ENCODE data around the gene FOXO3. TPM values are rescaled to one million over a fixed set of nuclear protein-coding genes. Genes with fewer than 3 reads are reported as not detected.

FOXO3 gene
- total and polyA plus RNA-seq, 2 of the 13 experiments (the other 11 are each of a cell fraction or from before 2014, with no cell fraction given), result 16.0 to 22.5 TPM

DNA sequence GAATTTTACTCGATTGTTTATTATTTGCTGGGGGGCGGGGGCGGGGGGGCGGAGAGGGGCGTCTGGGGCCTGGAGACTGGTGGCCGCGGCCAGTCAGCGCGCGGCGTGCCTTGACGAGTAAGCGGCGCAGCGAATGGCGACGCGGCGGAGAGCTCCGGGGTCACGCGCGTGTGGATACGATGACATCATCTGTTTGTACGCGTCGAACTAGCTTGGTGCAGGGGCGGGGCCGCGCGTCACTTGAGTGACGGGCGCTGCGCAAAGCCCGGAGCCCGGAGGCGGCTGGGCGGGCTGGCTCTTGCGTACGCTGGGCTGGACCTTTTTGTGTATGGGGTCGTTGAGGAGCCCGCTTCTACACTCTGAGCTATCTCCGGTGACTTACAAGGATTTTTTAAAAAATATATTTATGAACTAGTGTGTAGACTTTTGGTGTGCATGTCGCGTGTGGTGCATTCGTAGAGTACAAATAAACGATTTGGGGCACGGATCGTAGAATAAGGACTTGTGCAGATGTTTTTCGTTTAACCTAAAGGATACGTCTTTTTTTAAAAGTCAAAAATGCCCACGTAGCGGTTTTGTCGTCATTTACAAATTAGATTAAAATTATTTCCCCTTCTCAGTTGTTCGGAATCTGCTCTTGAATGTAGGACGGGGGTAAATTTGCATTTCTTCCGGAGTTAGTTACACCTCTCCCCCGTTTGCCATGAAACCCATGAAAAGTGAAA lies 2.2 kb upstream of the FOXO3 start (continued):
- no peak for TF ChIP-seq SCMH1 (CRISPR knock-in tag; IDR thresholded peaks at IDR 0.05; ENCODE audit: borderline replicate concordance)
- TF ChIP-seq AGO2 (optimal IDR thresholded peaks at IDR 0.05; ENCODE audit: low read depth, low read length), result no peak
- peak; percentile 86 for TF ChIP-seq KAT7 (CRISPR knock-in tag; IDR thresholded peaks at IDR 0.05; ENCODE audit: borderline replicate concordance)
- TF ChIP-seq, protein P1, sequence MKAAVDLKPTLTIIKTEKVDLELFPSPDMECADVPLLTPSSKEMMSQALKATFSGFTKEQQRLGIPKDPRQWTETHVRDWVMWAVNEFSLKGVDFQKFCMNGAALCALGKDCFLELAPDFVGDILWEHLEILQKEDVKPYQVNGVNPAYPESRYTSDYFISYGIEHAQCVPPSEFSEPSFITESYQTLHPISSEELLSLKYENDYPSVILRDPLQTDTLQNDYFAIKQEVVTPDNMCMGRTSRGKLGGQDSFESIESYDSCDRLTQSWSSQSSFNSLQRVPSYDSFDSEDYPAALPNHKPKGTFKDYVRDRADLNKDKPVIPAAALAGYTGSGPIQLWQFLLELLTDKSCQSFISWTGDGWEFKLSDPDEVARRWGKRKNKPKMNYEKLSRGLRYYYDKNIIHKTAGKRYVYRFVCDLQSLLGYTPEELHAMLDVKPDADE (CRISPR knock-in tag; IDR thresholded peaks at IDR 0.05), result no peak
- peak; percentile 60; the same call in 1 of the 2 replicates for TF ChIP-seq ZNF264 (CRISPR knock-in tag; IDR thresholded peaks at IDR 0.05)
- TF ChIP-seq, protein P2, sequence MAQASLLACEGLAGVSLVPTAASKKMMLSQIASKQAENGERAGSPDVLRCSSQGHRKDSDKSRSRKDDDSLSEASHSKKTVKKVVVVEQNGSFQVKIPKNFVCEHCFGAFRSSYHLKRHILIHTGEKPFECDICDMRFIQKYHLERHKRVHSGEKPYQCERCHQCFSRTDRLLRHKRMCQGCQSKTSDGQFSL (CRISPR knock-in tag; IDR thresholded peaks at IDR 0.05), result no peak
- TF ChIP-seq, protein P3, sequence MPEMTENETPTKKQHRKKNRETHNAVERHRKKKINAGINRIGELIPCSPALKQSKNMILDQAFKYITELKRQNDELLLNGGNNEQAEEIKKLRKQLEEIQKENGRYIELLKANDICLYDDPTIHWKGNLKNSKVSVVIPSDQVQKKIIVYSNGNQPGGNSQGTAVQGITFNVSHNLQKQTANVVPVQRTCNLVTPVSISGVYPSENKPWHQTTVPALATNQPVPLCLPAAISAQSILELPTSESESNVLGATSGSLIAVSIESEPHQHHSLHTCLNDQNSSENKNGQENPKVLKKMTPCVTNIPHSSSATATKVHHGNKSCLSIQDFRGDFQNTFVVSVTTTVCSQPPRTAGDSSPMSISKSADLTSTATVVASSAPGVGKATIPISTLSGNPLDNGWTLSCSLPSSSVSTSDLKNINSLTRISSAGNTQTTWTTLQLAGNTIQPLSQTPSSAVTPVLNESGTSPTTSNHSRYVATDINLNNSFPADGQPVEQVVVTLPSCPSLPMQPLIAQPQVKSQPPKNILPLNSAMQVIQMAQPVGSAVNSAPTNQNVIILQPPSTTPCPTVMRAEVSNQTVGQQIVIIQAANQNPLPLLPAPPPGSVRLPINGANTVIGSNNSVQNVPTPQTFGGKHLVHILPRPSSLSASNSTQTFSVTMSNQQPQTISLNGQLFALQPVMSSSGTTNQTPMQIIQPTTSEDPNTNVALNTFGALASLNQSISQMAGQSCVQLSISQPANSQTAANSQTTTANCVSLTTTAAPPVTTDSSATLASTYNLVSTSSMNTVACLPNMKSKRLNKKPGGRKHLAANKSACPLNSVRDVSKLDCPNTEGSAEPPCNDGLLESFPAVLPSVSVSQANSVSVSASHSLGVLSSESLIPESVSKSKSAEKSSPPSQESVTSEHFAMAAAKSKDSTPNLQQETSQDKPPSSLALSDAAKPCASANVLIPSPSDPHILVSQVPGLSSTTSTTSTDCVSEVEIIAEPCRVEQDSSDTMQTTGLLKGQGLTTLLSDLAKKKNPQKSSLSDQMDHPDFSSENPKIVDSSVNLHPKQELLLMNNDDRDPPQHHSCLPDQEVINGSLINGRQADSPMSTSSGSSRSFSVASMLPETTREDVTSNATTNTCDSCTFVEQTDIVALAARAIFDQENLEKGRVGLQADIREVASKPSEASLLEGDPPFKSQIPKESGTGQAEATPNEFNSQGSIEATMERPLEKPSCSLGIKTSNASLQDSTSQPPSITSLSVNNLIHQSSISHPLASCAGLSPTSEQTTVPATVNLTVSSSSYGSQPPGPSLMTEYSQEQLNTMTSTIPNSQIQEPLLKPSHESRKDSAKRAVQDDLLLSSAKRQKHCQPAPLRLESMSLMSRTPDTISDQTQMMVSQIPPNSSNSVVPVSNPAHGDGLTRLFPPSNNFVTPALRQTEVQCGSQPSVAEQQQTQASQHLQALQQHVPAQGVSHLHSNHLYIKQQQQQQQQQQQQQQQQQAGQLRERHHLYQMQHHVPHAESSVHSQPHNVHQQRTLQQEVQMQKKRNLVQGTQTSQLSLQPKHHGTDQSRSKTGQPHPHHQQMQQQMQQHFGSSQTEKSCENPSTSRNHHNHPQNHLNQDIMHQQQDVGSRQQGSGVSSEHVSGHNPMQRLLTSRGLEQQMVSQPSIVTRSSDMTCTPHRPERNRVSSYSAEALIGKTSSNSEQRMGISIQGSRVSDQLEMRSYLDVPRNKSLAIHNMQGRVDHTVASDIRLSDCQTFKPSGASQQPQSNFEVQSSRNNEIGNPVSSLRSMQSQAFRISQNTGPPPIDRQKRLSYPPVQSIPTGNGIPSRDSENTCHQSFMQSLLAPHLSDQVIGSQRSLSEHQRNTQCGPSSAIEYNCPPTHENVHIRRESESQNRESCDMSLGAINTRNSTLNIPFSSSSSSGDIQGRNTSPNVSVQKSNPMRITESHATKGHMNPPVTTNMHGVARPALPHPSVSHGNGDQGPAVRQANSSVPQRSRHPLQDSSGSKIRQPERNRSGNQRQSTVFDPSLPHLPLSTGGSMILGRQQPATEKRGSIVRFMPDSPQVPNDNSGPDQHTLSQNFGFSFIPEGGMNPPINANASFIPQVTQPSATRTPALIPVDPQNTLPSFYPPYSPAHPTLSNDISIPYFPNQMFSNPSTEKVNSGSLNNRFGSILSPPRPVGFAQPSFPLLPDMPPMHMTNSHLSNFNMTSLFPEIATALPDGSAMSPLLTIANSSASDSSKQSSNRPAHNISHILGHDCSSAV (CRISPR knock-in tag; IDR thresholded peaks at IDR 0.05; ENCODE audit: borderline replicate concordance), result no peak
- peak; percentile 71 for TF ChIP-seq PHF21A (CRISPR knock-in tag; IDR thresholded peaks at IDR 0.05)
- TF ChIP-seq PRPF4 (IDR thresholded peaks at IDR 0.05; ENCODE audit: low read depth, low read length, poor library complexity, severe bottlenecking), result no peak
- no peak for TF ChIP-seq ZBTB42 (CRISPR knock-in tag; IDR thresholded peaks at IDR 0.05)
- no peak for TF ChIP-seq NFRKB (IDR thresholded peaks at IDR 0.05)
- peak; percentile 68 for TF ChIP-seq ZMYM4 (CRISPR knock-in tag; IDR thresholded peaks at IDR 0.05)
- TF ChIP-seq ZNF615 (CRISPR knock-in tag; IDR thresholded peaks at IDR 0.05; ENCODE audit: borderline replicate concordance), result no peak
- TF ChIP-seq JARID2 (CRISPR knock-in tag; IDR thresholded peaks at IDR 0.05; ENCODE audit: insufficient replicate concordance), result no peak
- TF ChIP-seq, protein P4, sequence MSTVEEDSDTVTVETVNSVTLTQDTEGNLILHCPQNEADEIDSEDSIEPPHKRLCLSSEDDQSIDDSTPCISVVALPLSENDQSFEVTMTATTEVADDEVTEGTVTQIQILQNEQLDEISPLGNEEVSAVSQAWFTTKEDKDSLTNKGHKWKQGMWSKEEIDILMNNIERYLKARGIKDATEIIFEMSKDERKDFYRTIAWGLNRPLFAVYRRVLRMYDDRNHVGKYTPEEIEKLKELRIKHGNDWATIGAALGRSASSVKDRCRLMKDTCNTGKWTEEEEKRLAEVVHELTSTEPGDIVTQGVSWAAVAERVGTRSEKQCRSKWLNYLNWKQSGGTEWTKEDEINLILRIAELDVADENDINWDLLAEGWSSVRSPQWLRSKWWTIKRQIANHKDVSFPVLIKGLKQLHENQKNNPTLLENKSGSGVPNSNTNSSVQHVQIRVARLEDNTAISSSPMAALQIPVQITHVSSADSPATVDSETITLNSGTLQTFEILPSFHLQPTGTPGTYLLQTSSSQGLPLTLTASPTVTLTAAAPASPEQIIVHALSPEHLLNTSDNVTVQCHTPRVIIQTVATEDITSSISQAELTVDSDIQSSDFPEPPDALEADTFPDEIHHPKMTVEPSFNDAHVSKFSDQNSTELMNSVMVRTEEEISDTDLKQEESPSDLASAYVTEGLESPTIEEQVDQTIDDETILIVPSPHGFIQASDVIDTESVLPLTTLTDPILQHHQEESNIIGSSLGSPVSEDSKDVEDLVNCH (CRISPR knock-in tag; IDR thresholded peaks at IDR 0.05), result no peak
- no peak for TF ChIP-seq MATR3 (CRISPR knock-in tag; IDR thresholded peaks at IDR 0.05)
- TF ChIP-seq JUND (CRISPR knock-in tag; IDR thresholded peaks at IDR 0.05), result peak; percentile 96
- TF ChIP-seq, protein P5, sequence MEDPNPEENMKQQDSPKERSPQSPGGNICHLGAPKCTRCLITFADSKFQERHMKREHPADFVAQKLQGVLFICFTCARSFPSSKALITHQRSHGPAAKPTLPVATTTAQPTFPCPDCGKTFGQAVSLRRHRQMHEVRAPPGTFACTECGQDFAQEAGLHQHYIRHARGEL (CRISPR knock-in tag; IDR thresholded peaks at IDR 0.05), result no peak
